ENCODE data around the gene PRKAR2B. TPM values are rescaled to one million over a fixed set of nuclear protein-coding genes. Genes with fewer than 3 reads are reported as not detected.

PRKAR2B gene
- total and polyA plus RNA-seq, 2 donors (not counting 1 experiment from before 2014, with no cell fraction given), result 6.5 to 14.7 TPM

DNA sequence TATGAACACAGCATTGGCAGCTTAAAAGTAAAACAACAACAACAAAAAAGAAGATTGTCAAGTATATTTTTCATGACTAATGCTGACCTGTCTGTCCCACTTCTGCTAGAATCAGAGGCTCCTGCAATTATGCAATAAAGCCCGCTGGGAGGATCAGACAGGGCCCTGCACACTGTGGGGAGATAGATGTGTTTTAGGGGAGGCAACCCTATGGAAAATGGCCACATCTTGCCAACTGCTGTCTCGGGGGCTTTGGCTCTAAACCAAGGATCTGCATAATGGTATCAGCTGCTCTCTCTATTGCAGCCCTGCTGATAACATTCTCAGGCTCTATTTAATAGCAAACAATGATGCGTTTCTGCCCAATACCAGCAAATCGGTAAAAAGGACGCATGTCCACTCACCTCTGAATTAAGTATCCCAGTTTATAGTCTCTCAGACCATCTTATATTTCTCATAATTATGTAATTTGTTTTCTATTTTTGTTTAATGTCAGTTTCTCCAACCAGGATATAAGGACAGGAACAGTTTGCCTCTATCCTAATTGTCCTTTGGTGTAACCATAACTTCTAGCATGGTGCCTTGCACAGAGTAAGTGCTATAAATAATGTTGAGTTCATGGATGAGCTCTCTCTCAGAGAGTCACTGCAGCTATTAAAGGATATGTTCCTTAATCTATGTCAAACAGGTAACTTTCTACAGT, 15.3 kb upstream of the PRKAR2B start:
- Histone ChIP-seq H3K4me1 (ENCODE audit: control insufficient read depth, extremely low read depth, insufficient read depth, low read length) (peaks cover 2% of the 10 kb centered on the region), H3K9me3 (ENCODE audit: control insufficient read depth, insufficient read depth, low read depth, low read length) (no peaks in the 10 kb centered on the region), H3K36me3 (ENCODE audit: control insufficient read depth, insufficient read depth, low read length) (no peaks in the 10 kb centered on the region), H3K4me2 (ENCODE audit: extremely low read depth, insufficient read depth, low read length) (no peak overlapping the region), H3K79me2 (ENCODE audit: control insufficient read depth, insufficient read depth, low read length) (no peaks in the 10 kb centered on the region), H3K4me3 (replicated peaks in 1 of 4; ENCODE audit: control extremely low read depth in 1 of 4, insufficient read depth in 1 of 4, low read depth in 3 of 4, low read length in 4 of 4) (no peak overlapping the region), H3K27me3 (ENCODE audit: control insufficient read depth, insufficient read depth, low read length) (no peaks in the 10 kb centered on the region), H4K20me1 (ENCODE audit: control insufficient read depth, extremely low read depth, insufficient read depth, low read length) (no peaks in the 10 kb centered on the region), H3K9ac (ENCODE audit: insufficient read depth, low read length) (no peak overlapping the region), H3K27ac (ENCODE audit: insufficient read depth, low read length) (no peak overlapping the region), H2AFZ (ENCODE audit: low read length) (no peak overlapping the region)
- TF ChIP-seq EZH2 (IDR thresholded peaks at IDR 0.05; ENCODE audit: low read length, missing control alignments), result no peak
- no peak for DNase-seq (ENCODE audit: low read depth in 2 of 2)

DNA sequence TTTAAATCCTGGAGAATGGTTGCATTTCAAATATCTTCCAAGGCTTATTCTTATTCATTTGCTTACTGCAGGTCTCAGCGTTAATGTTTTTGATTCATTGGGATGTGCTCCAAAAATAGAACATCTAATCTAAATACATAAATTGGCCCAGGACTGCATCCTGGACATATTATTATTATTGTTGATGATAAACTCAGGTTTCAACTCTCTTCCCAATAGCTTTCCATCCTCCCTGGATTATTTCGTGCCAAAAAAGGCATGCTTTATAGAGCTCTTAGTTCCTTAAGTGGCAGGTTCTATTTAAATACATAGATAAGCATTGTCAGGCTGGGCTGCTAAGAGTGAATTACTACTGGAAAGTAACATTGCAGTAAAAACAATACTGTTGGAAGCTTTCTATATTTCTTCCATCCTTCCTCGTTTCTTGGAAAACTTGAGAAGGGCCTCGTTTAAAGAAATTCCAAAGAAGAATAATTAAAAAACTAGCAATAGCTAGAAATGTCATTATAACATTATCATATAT, 14.7 kb upstream of the PRKAR2B start:
- Histone ChIP-seq H3K36me3 (ENCODE audit: control insufficient read depth, insufficient read depth, low read length) (no peaks in the 10 kb centered on the region), H4K20me1 (ENCODE audit: control insufficient read depth, extremely low read depth, insufficient read depth, low read length) (no peaks in the 10 kb centered on the region), H3K9ac (ENCODE audit: insufficient read depth, low read length) (no peak overlapping the region), H3K27me3 (ENCODE audit: control insufficient read depth, insufficient read depth, low read length) (no peaks in the 10 kb centered on the region), H2AFZ (ENCODE audit: low read length) (no peak overlapping the region), H3K4me2 (ENCODE audit: extremely low read depth, insufficient read depth, low read length) (no peak overlapping the region), H3K27ac (ENCODE audit: insufficient read depth, low read length) (no peak overlapping the region), H3K4me3 (replicated peaks in 1 of 4; ENCODE audit: control extremely low read depth in 1 of 4, insufficient read depth in 1 of 4, low read depth in 3 of 4, low read length in 4 of 4) (no peak overlapping the region), H3K9me3 (ENCODE audit: control insufficient read depth, insufficient read depth, low read depth, low read length) (no peaks in the 10 kb centered on the region), H3K4me1 (ENCODE audit: control insufficient read depth, extremely low read depth, insufficient read depth, low read length) (peaks cover 2% of the 10 kb centered on the region), H3K79me2 (ENCODE audit: control insufficient read depth, insufficient read depth, low read length) (no peaks in the 10 kb centered on the region)
- no peak for DNase-seq (ENCODE audit: low read depth in 2 of 2)
- TF ChIP-seq, protein P1, sequence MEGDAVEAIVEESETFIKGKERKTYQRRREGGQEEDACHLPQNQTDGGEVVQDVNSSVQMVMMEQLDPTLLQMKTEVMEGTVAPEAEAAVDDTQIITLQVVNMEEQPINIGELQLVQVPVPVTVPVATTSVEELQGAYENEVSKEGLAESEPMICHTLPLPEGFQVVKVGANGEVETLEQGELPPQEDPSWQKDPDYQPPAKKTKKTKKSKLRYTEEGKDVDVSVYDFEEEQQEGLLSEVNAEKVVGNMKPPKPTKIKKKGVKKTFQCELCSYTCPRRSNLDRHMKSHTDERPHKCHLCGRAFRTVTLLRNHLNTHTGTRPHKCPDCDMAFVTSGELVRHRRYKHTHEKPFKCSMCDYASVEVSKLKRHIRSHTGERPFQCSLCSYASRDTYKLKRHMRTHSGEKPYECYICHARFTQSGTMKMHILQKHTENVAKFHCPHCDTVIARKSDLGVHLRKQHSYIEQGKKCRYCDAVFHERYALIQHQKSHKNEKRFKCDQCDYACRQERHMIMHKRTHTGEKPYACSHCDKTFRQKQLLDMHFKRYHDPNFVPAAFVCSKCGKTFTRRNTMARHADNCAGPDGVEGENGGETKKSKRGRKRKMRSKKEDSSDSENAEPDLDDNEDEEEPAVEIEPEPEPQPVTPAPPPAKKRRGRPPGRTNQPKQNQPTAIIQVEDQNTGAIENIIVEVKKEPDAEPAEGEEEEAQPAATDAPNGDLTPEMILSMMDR (conservative IDR thresholded peaks at IDR 0.05 in 1 of 2, IDR thresholded peaks at IDR 0.05 in 1 of 2; ENCODE audit: low read depth in 1 of 2, low read length in 2 of 2), result no peak
- TF ChIP-seq EZH2 (IDR thresholded peaks at IDR 0.05; ENCODE audit: low read length, missing control alignments), result no peak

DNA sequence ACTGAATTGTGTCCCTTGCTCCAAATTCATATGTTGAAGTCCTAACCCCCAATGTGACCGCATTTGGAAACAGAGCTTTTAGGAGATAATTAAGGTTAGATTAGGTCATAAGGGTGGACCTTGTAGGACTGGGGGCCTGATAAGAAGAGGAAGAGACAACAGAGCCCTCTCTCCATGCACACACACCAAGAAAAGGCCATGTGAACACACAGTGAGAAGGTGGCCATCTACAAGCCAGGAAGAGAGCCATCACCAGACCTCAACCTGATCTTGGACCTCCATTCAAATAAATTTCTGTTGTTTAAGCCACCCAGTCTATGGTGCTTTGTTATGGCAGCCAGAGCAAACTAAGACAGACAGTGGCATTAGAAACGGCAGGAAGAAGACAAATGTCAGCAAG, 12.5 kb upstream of the PRKAR2B start:
- Histone ChIP-seq H4K20me1 (ENCODE audit: control insufficient read depth, extremely low read depth, insufficient read depth, low read length) (no peaks in the 10 kb centered on the region), H3K9ac (ENCODE audit: insufficient read depth, low read length) (no peak overlapping the region), H3K4me2 (ENCODE audit: extremely low read depth, insufficient read depth, low read length) (no peak overlapping the region), H2AFZ (ENCODE audit: low read length) (no peak overlapping the region), H3K4me3 (replicated peaks in 1 of 4; ENCODE audit: control extremely low read depth in 1 of 4, insufficient read depth in 1 of 4, low read depth in 3 of 4, low read length in 4 of 4) (no peak overlapping the region), H3K27ac (ENCODE audit: insufficient read depth, low read length) (no peak overlapping the region), H3K27me3 (ENCODE audit: control insufficient read depth, insufficient read depth, low read length) (no peaks in the 10 kb centered on the region), H3K79me2 (ENCODE audit: control insufficient read depth, insufficient read depth, low read length) (no peaks in the 10 kb centered on the region), H3K9me3 (ENCODE audit: control insufficient read depth, insufficient read depth, low read depth, low read length) (no peaks in the 10 kb centered on the region), H3K36me3 (ENCODE audit: control insufficient read depth, insufficient read depth, low read length) (no peaks in the 10 kb centered on the region), H3K4me1 (ENCODE audit: control insufficient read depth, extremely low read depth, insufficient read depth, low read length) (peaks cover 5% of the 10 kb centered on the region)
- TF ChIP-seq EZH2 (IDR thresholded peaks at IDR 0.05; ENCODE audit: low read length, missing control alignments), result no peak
- TF ChIP-seq, protein P1 (conservative IDR thresholded peaks at IDR 0.05 in 1 of 2, IDR thresholded peaks at IDR 0.05 in 1 of 2; ENCODE audit: low read depth in 1 of 2, low read length in 2 of 2), result no peak
- DNase-seq (ENCODE audit: low read depth in 2 of 2), result no peak
